H1 (cell line): ENCODE results near the gene OLFML2B. TPM values are rescaled to one million over a fixed set of nuclear protein-coding genes. Genes with fewer than 3 reads are reported as not detected.

Experiments used
- CTCF ChIA-PET: fragments of 300-600 bp; sonication (Branson Sonifier 250); formaldehyde crosslinking; loops from one replicate; lab custom pipeline; 2021; ENCODE audit not compliant: partially characterized antibody; lab: Charles Lee
- POLR2A ChIA-PET: fragments of 300-600 bp; sonication (Branson Sonifier 250); formaldehyde crosslinking; loops from one replicate; lab custom pipeline; 2021; ENCODE audit warnings: inconsistent platforms; ENCODE audit not compliant: partially characterized antibody; lab: Charles Lee
- DNase-seq, 2 experiments: peaks; one replicate each; pipeline versions ENCODE4 v3.0.0 to v3.0.0-alpha.2; 2010 to 2022; ENCODE audit warnings: low spot score in 2 of 2, low read depth in 1 of 2, mixed read lengths in 1 of 2
- FAIRE-seq: peaks from 2 replicates; lab custom pipeline; 2011; peaks lifted over from hg19 to GRCh38; lab: Jason Lieb, UNC
- H2AFZ ChIP-seq: 2 replicates; pipeline ENCODE4 v1.8.1; 2012; ENCODE audit warnings: low read length, inconsistent platforms
- H2AK5ac ChIP-seq: 2 replicates; pipeline ENCODE4 v1.6.1; 2013; ENCODE audit warnings: low read depth, low read length
- H2BK120ac ChIP-seq: replicated peaks from 2 replicates; pipeline ENCODE3; 2013; ENCODE audit warnings: low read depth, low read length, inconsistent platforms
- H2BK12ac ChIP-seq: 2 replicates; pipeline ENCODE4 v1.6.1; 2013; ENCODE audit warnings: low read depth, low read length
- H2BK15ac ChIP-seq: 2 replicates; pipeline ENCODE4 v1.6.1; 2013; ENCODE audit warnings: low read length
- H2BK20ac ChIP-seq: 2 replicates; pipeline ENCODE4 v1.6.1; 2013; ENCODE audit warnings: low read length
- H2BK5ac ChIP-seq: 2 replicates; pipeline ENCODE4 v1.6.1; 2013; ENCODE audit warnings: low read depth, low read length
- H3K14ac ChIP-seq: 2 replicates; pipeline ENCODE4 v1.6.1; 2013; ENCODE audit warnings: inconsistent platforms; ENCODE audit not compliant: insufficient read length
- H3K18ac ChIP-seq: 2 replicates; pipeline ENCODE4 v1.6.1; 2013; ENCODE audit warnings: low read length; ENCODE audit errors: extremely low read depth
- H3K23ac ChIP-seq: 2 replicates; pipeline ENCODE4 v1.6.1; 2013; ENCODE audit warnings: inconsistent platforms; ENCODE audit not compliant: insufficient read length
- H3K23me2 ChIP-seq: 2 replicates; pipeline ENCODE4 v1.6.1; 2013; ENCODE audit warnings: low read depth, low read length
- H3K27ac ChIP-seq: 2 replicates; pipeline ENCODE4 v1.6.1; 2011; ENCODE audit warnings: low read depth, low read length, inconsistent platforms
- H3K27me3 ChIP-seq, 4 experiments: replicated peaks in 1 of 4; 1 replicate in 1 of 4; 2 replicates in 3 of 4; pipeline versions ENCODE4 v1.6.1 to v1.8.1; 2011 to 2013; ENCODE audit warnings: low read length in 3 of 4, mild to moderate bottlenecking in 3 of 4, inconsistent platforms in 2 of 4, mixed read lengths in 2 of 4, moderate library complexity in 1 of 4; ENCODE audit not compliant: control insufficient read depth in 3 of 4, insufficient read depth in 3 of 4; ENCODE audit errors: extremely low read depth in 1 of 4
- H3K36me3 ChIP-seq, 4 experiments: 2 replicates each; pipeline versions ENCODE4 v1.6.1 to v1.8.1; 2011 to 2013; ENCODE audit warnings: mild to moderate bottlenecking in 4 of 4, low read length in 3 of 4, moderate library complexity in 2 of 4, control low read depth in 1 of 4, inconsistent platforms in 1 of 4; ENCODE audit not compliant: insufficient read depth in 4 of 4, control insufficient read depth in 2 of 4
- H3K4ac ChIP-seq: replicated peaks from 2 replicates; pipeline ENCODE3; 2013; ENCODE audit warnings: low read length, low read depth, mixed read lengths, inconsistent platforms; ENCODE audit not compliant: insufficient read length
- H3K4me1 ChIP-seq, 4 experiments: replicated peaks in 1 of 4; 1 replicate in 1 of 4; 2 replicates in 3 of 4; pipeline versions ENCODE4 v1.6.1 to v1.8.1; 2011 to 2013; ENCODE audit warnings: low read length in 3 of 4, inconsistent platforms in 2 of 4, mixed read lengths in 1 of 4; ENCODE audit not compliant: insufficient read depth in 4 of 4, control insufficient read depth in 3 of 4
- H3K4me2 ChIP-seq, 2 experiments: 2 replicates each; pipeline versions ENCODE4 v1.6.1 to v1.8.1; 2011 to 2013; ENCODE audit warnings: low read depth in 2 of 2, low read length in 2 of 2, control low read depth in 1 of 2, inconsistent platforms in 1 of 2, mild to moderate bottlenecking in 1 of 2; ENCODE audit not compliant: insufficient read depth in 1 of 2
- H3K4me3 ChIP-seq, 4 experiments: fragments of 200-600, 300-600 bp in 1 of 4; sonication (generic), shearing (Covaris generic), sonication (Bioruptor Twin) in 1 of 4; 2 replicates each; pipeline versions ENCODE4 v1.5.1 to v1.8.1; 2011 to 2016; ENCODE audit warnings: low read length in 4 of 4, low read depth in 3 of 4, control low read depth in 2 of 4, inconsistent platforms in 2 of 4, mild to moderate bottlenecking in 2 of 4, mixed read lengths in 1 of 4, moderate library complexity in 1 of 4; ENCODE audit not compliant: insufficient read depth in 2 of 4; ENCODE audit errors: extremely low read depth in 1 of 4
- H3K56ac ChIP-seq: replicated peaks from 2 replicates; pipeline ENCODE3; 2013; ENCODE audit warnings: low read depth, mild to moderate bottlenecking, mixed read lengths, low read length, inconsistent platforms; ENCODE audit not compliant: insufficient read length
- H3K79me1 ChIP-seq: 2 replicates; pipeline ENCODE4 v1.6.1; 2013; ENCODE audit warnings: low read depth, low read length, control low read depth
- H3K79me2 ChIP-seq, 2 experiments: 2 replicates each; pipeline versions ENCODE4 v1.6.1 to v1.8.1; 2012 to 2013; ENCODE audit warnings: low read length in 2 of 2, mild to moderate bottlenecking in 2 of 2, inconsistent platforms in 1 of 2; ENCODE audit not compliant: insufficient read depth in 2 of 2, control insufficient read depth in 1 of 2
- H3K9ac ChIP-seq, 4 experiments: replicated peaks in 1 of 4; 1 replicate in 1 of 4; 2 replicates in 3 of 4; pipeline versions ENCODE4 v1.6.1 to v1.8.1; 2011 to 2013; ENCODE audit warnings: low read depth in 3 of 4, low read length in 3 of 4, control low read depth in 2 of 4, mild to moderate bottlenecking in 2 of 4, moderate library complexity in 2 of 4, inconsistent platforms in 1 of 4; ENCODE audit errors: extremely low read depth in 1 of 4
- H3K9me3 ChIP-seq, 2 experiments: 2 replicates each; pipeline versions ENCODE4 v1.6.1 to v1.8.1; 2012 to 2013; ENCODE audit warnings: mild to moderate bottlenecking in 2 of 2, moderate library complexity in 2 of 2, control low read depth in 1 of 2, inconsistent platforms in 1 of 2, low read depth in 1 of 2, low read length in 1 of 2, mixed read lengths in 1 of 2; ENCODE audit not compliant: insufficient read depth in 2 of 2
- H4K20me1 ChIP-seq, 2 experiments: replicated peaks in 1 of 2; 2 replicates each; pipeline versions ENCODE3 to v1.8.1; 2011 to 2013; ENCODE audit warnings: inconsistent platforms in 2 of 2, low read length in 2 of 2, mild to moderate bottlenecking in 1 of 2; ENCODE audit not compliant: insufficient read depth in 2 of 2, control insufficient read depth in 1 of 2
- H4K5ac ChIP-seq: 2 replicates; pipeline ENCODE4 v1.6.1; 2013; ENCODE audit warnings: low read length, low read depth, mixed read lengths, inconsistent platforms; ENCODE audit not compliant: insufficient read length
- H4K8ac ChIP-seq: 2 replicates; pipeline ENCODE4 v1.8.0; 2013; ENCODE audit warnings: mild to moderate bottlenecking, moderate library complexity, low read length, inconsistent platforms; ENCODE audit not compliant: insufficient read depth; ENCODE audit errors: extremely low read depth
- H4K91ac ChIP-seq: replicated peaks from 2 replicates; pipeline ENCODE3; 2013; ENCODE audit warnings: low read length, mixed read lengths, inconsistent platforms; ENCODE audit not compliant: insufficient read length
- CBX5 ChIP-seq: fragments of 300-800, 300-1000 bp; sonication (generic); IDR thresholded peaks from 2 replicates; pipeline ENCODE4 v1.7.1; 2016; ENCODE audit warnings: antibody characterized with exemption, low read length, low read depth
- EZH2 ChIP-seq: fragments of 200-600 bp; sonication (generic); IDR thresholded peaks from 2 replicates; pipeline ENCODE4 v1.7.1; 2012; ENCODE audit warnings: low read depth, mild to moderate bottlenecking, moderate library complexity, low read length, inconsistent platforms; ENCODE audit not compliant: severe bottlenecking
- FOSL1 ChIP-seq: IDR thresholded peaks from 2 replicates; pipeline ENCODE4 v1.6.1; 2011; ENCODE audit warnings: mild to moderate bottlenecking, low read depth, low read length, moderate library complexity; ENCODE audit not compliant: insufficient read depth
- RFX5 ChIP-seq: IDR thresholded peaks from 2 replicates; pipeline ENCODE4 v1.6.1; 2011; ENCODE audit warnings: low read depth, low read length, improper control_type of control experiment, borderline replicate concordance
- RNF2 ChIP-seq: fragments of 200-900, 300-1000 bp; sonication (generic); IDR thresholded peaks from 2 replicates; pipeline ENCODE4 v1.7.1; 2016; ENCODE audit warnings: borderline replicate concordance, low read depth, mild to moderate bottlenecking, antibody characterized with exemption, low read length; ENCODE audit not compliant: poor library complexity, severe bottlenecking; ENCODE audit errors: missing control alignments
- SIN3A ChIP-seq, 2 experiments: IDR thresholded peaks in 1 of 2; conservative IDR thresholded peaks in 1 of 2; 2 replicates each; pipeline ENCODE4 v1.6.1; 2011 to 2012; ENCODE audit warnings: low read length in 2 of 2, improper control_type of control experiment in 1 of 2, low read depth in 1 of 2, mild to moderate bottlenecking in 1 of 2
- SIRT6 ChIP-seq: IDR thresholded peaks from one replicate; pipeline ENCODE4 v1.7.1; 2012; ENCODE audit warnings: low read length, inconsistent platforms
- SIX5 ChIP-seq: IDR thresholded peaks from 2 replicates; pipeline ENCODE4 v1.6.1; 2011; ENCODE audit warnings: mild to moderate bottlenecking, low read depth, low read length
- SP2 ChIP-seq: IDR thresholded peaks from 2 replicates; pipeline ENCODE4 v1.6.1; 2012; ENCODE audit warnings: mild to moderate bottlenecking, low read length, inconsistent platforms
- SRF ChIP-seq: IDR thresholded peaks from 2 replicates; pipeline ENCODE4 v1.6.1; 2011; ENCODE audit warnings: mild to moderate bottlenecking, low read depth, low read length, moderate library complexity
- SUZ12 ChIP-seq: fragments of 200-600 bp; sonication (generic); IDR thresholded peaks from 2 replicates; pipeline ENCODE4 v1.6.1; 2012; ENCODE audit warnings: mild to moderate bottlenecking, inconsistent platforms, low read length, moderate library complexity, mixed read lengths
- TAF7 ChIP-seq: optimal IDR thresholded peaks from 2 replicates; pipeline ENCODE3; 2011; ENCODE audit warnings: low read depth, mild to moderate bottlenecking, inconsistent platforms, low read length, moderate library complexity, borderline replicate concordance
- TCF12 ChIP-seq: IDR thresholded peaks from 2 replicates; pipeline ENCODE4 v1.6.1; 2011; ENCODE audit warnings: low read depth, mild to moderate bottlenecking, low read length
- WGBS, 2 experiments: shearing (Covaris generic) in 1 of 2; methylation state at CpG; one replicate each; pipeline versions ENCODE4 v1.1.6 to v1.1.7; 2013 to 2015; ENCODE audit warnings: low lambda C conversion rate in 2 of 2, mixed read lengths in 2 of 2, inconsistent platforms in 1 of 2, low coverage in 1 of 2, missing lambda C conversion rate in 1 of 2; ENCODE audit not compliant: insufficient replicate concordance in 2 of 2, insufficient coverage in 1 of 2, insufficient read length in 1 of 2; ENCODE audit errors: extremely low coverage in 1 of 2, missing lambda C conversion rate in 1 of 2; 5-methylcytosine and 5-hydroxymethylcytosine counted together
- polyA plus RNA-seq, 7 experiments: library from polyadenylated mRNA; depleted of rRNA in 3 of 7; stranded (reverse) in 5 of 7; unstranded in 2 of 7; fragments of >200 nt in 5 of 7; fragments of 200-250 nt in 2 of 7; gene quantifications; 1 replicate in 5 of 7; 2 replicates in 1 of 7; 4 replicates in 1 of 7; pipeline versions ENCODE4 v1.2.1 to v1.2.3, GENCODE V29; 2011 to 2013; ENCODE audit warnings: missing spikeins in 2 of 7, mixed read lengths in 2 of 7
- total RNA-seq: library from RNA; stranded (reverse); fragmentation: NEBNext Ultra II Directional; extraction: Animal tissue kit (Norgen Biotek cat#: 25700); gene quantifications from 2 replicates; pipeline ENCODE4 v1.2.1, GENCODE V29; 2021

OLFML2B gene
- total and polyA plus RNA-seq, 2 of the 8 experiments (the other 6 are each of a cell fraction or from before 2014, with no cell fraction given): 6.5 to 10.4 TPM

DNA sequence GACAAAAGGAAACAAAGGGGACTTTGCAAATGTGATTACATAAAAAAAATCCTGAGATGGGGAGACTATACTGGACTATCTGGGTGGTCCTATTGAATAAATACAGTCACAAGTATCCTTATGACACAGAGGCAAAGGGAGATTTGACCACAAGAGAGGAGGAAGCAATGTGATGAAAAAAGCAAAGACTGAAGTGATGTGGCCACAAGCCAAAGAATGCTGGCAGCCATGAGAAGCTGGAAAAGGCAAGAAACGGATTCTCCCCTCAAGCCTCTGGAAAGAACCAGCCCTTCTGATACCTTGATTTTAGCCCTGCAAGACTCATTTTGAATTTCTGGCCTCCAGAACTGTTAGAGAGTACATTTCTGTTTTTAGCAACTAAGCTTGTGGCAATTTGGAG lies 36.4 kb downstream of the OLFML2B start:
- CTCF ChIA-PET: interaction anchor here (0.6 to 0.7 kb wide), 2 partner anchors 32 to 83 kb away, joined by 3 read pairs; no protein-coding TSS in a partner anchor
- 100% methylated on average over 1 of the region's 1 CpG; no CpG with 5 or more reads in 1 of the 2 experiments for WGBS, 2 experiments
- no peak for FAIRE-seq
- TF ChIP-seq SRF (no peak), RNF2 (no peak), SIN3A (conservative IDR thresholded peaks at IDR 0.05 in 1 of 2, IDR thresholded peaks at IDR 0.05 in 1 of 2; ENCODE audit: low read depth in 1 of 2, low read length in 2 of 2) (no peak), SIX5 (no peak), CBX5 (no peak), EZH2 (no peak), SP2 (no peak), RFX5 (no peak), TAF7 (no peak), TCF12 (no peak), SIRT6 (no peak), FOSL1 (no peak), SUZ12 (no peak)

More for the DNA sequence above, 36.4 kb downstream of the OLFML2B start:
- Histone ChIP-seq H3K79me1 (no peaks in the 10 kb centered on the region), H4K20me1 (no peaks in the 10 kb centered on the region), H4K8ac (no peak overlapping the region), H3K4me1 (no peaks in the 10 kb centered on the region), H3K23ac (no peak overlapping the region), H3K18ac (no peak overlapping the region), H3K23me2 (no peaks in the 10 kb centered on the region; the same call in 1 of the 2 replicates), H3K4me3 (no peak overlapping the region), H2AK5ac (no peak overlapping the region), H2BK12ac (no peak overlapping the region), H4K5ac (no peak overlapping the region), H3K4me2 (no peak overlapping the region), H3K14ac (no peak overlapping the region), H2BK5ac (no peak overlapping the region), H3K27me3 (no peaks in the 10 kb centered on the region), H3K9ac (no peak overlapping the region), H2AFZ (no peak overlapping the region), H3K36me3 (no peaks in the 10 kb centered on the region), H3K9me3 (peaks cover 2 to 9% of the 10 kb centered on the region in 2 experiments; a peak in 2 of 4 replicates), H2BK15ac (no peak overlapping the region), H2BK20ac (no peak overlapping the region), H2BK120ac (no peak overlapping the region), H3K79me2 (no peaks in the 10 kb centered on the region), H3K4ac (no peak overlapping the region), H3K27ac (no peak overlapping the region), H4K91ac (no peak overlapping the region), H3K56ac (no peak overlapping the region)
- no peak for DNase-seq
- POLR2A ChIA-PET: no interaction called here
